GM12892 (cell line): Measurements from ENCODE around the gene DENND6A.

Source experiments
- POLR2A ChIP-seq: IDR thresholded peaks from 2 replicates; pipeline ENCODE4 v1.6.1; 2011; ENCODE audit warnings: low read depth, low read length, control low read depth
- TAF1 ChIP-seq: IDR thresholded peaks from 2 replicates; pipeline ENCODE4 v1.6.1; 2011; ENCODE audit warnings: low read depth, mild to moderate bottlenecking, control low read depth, low read length, borderline replicate concordance

- TF ChIP-seq POLR2A (no peak), TAF1 (no peak)
Measured at GRCh38 chr3:57737840-57738239, 45.0 kb upstream of the DENND6A start.
